ENCODE data around the gene MAP4K3. TPM values are rescaled to one million over a fixed set of nuclear protein-coding genes. Genes with fewer than 3 reads are reported as not detected.

MAP4K3 gene
- total and polyA plus RNA-seq, 10 of the 15 experiments (the other 5 are each of a cell fraction or from before 2014, with no cell fraction given), result 0.04 to 0.95 (median 0.21) TPM; not detected in 1

- 40% methylated on average over 3 of the region's 3 CpGs for WGBS (ENCODE audit: insufficient coverage, insufficient replicate concordance, low lambda C conversion rate, missing lambda C conversion rate)
- CTCF ChIA-PET, result interaction anchor here (4.8 kb wide), 1 partner anchor 10 kb away, joined by 21 read pairs; no protein-coding TSS in a partner anchor
- intact Hi-C loops (cut with micrococcal nuclease; ENCODE audit: unreplicated experiment), result no loop called here
- SMC1A ChIA-PET (ENCODE audit: uncharacterized antibody, unreplicated experiment), result interaction anchor here (1.2 to 1.3 kb wide), 2 partner anchors 8 to 14 kb away, joined by 3 to 5 read pairs; no protein-coding TSS in a partner anchor
- Histone ChIP-seq H3K4me3 (no peak overlapping the region), H2AFZ (ENCODE audit: control insufficient read depth, low read depth, low read length) (no peak overlapping the region), H3K27me3 (replicated peaks in 1 of 2; ENCODE audit: control insufficient read depth in 2 of 2, insufficient read depth in 2 of 2, low read length in 1 of 2) (no peaks in the 10 kb centered on the region), H3K27ac (ENCODE audit: control insufficient read depth, insufficient read depth) (no peak overlapping the region), H3K9ac (ENCODE audit: control insufficient read depth, insufficient read depth, low read length) (no peak overlapping the region), H3K4me1 (ENCODE audit: control insufficient read depth, insufficient read depth, low read length) (no peaks in the 10 kb centered on the region), H3K36me3 (ENCODE audit: control insufficient read depth in 2 of 2, insufficient read depth in 2 of 2, low read length in 1 of 2) (no peaks in the 10 kb centered on the region; a peak in 1 of 4 replicates), H3K4me2 (ENCODE audit: control insufficient read depth, insufficient read depth) (no peak overlapping the region), H3K79me2 (ENCODE audit: control insufficient read depth, insufficient read depth, low read length) (no peaks in the 10 kb centered on the region), H4K20me1 (ENCODE audit: control insufficient read depth, insufficient read depth) (no peaks in the 10 kb centered on the region), H3K9me3 (replicated peaks; ENCODE audit: control insufficient read depth, insufficient read depth, low read length) (no peaks in the 10 kb centered on the region; the same call in 2 of the 3 replicates)
- POLR2A ChIA-PET, result interaction anchor here (0.6 kb wide), 1 partner anchor 566 kb away, joined by 3 read pairs; no protein-coding TSS in a partner anchor
- ATAC-seq (no peak), FAIRE-seq (no peak), DNase-seq (ENCODE audit: low read depth, low spot score) (no peak)
- RAD21 ChIA-PET (ENCODE audit: unreplicated experiment), result interaction anchor here (1.6 kb wide), 1 partner anchor 8 kb away, joined by 8 read pairs; no protein-coding TSS in a partner anchor
- no TSS peak for BruUV-seq (replicated peaks)
- in situ Hi-C loops (cut with MboI), result no loop called here
- TF ChIP-seq ASH2L (IDR thresholded peaks at IDR 0.05; ENCODE audit: borderline replicate concordance, low read depth) (no peak), YBX1 (IDR thresholded peaks at IDR 0.05) (no peak), MAX (IDR thresholded peaks at IDR 0.05; ENCODE audit: low read depth, low read length) (no peak), GABPA (IDR thresholded peaks at IDR 0.05; ENCODE audit: low read depth) (no peak), YY1 (IDR thresholded peaks at IDR 0.05; ENCODE audit: low read depth, low read length) (no peak), STAT3 (IDR thresholded peaks at IDR 0.05; ENCODE audit: low read depth, low read length) (no peak), ATF3 (IDR thresholded peaks at IDR 0.05; ENCODE audit: borderline replicate concordance, extremely low read depth, low read depth, low read length) (no peak), ZBTB40 (IDR thresholded peaks at IDR 0.05; ENCODE audit: borderline replicate concordance) (no peak), POLR2AphosphoS5 (IDR thresholded peaks at IDR 0.05; ENCODE audit: low read length) (no peak), IKZF1 (conservative IDR thresholded peaks at IDR 0.05) (no peak), RUNX3 (IDR thresholded peaks at IDR 0.05; ENCODE audit: low read length) (no peak), TCF3 (IDR thresholded peaks at IDR 0.05; ENCODE audit: borderline replicate concordance, insufficient read depth, low read depth, low read length) (no peak), ZNF687 (IDR thresholded peaks at IDR 0.05) (no peak), JUND (IDR thresholded peaks at IDR 0.05; ENCODE audit: low read depth, low read length) (no peak), ZNF274 (IDR thresholded peaks at IDR 0.05; ENCODE audit: insufficient read depth, insufficient read length) (no peak), SMC3 (IDR thresholded peaks at IDR 0.05; ENCODE audit: borderline replicate concordance, low read length) (no peak), SMARCA5 (IDR thresholded peaks at IDR 0.05) (no peak), STAT1 (conservative IDR thresholded peaks at IDR 0.05) (no peak)
These were observed 68.2 kb downstream of the MAP4K3 start for GRCh38 chr2:39368846-39369245.
